ENCODE measurements around the gene CBFA2T2. TPM values are rescaled to one million over a fixed set of nuclear protein-coding genes. Genes with fewer than 3 reads are reported as not detected.
A peak's percentile ranks its signal among the peaks of the same experiment; 100 is the strongest.

Gene CBFA2T2
- total and polyA plus RNA-seq, 2 of the 4 experiments (the other 2 are of a cell fraction) = 3.8 to 6.2 TPM

DNA sequence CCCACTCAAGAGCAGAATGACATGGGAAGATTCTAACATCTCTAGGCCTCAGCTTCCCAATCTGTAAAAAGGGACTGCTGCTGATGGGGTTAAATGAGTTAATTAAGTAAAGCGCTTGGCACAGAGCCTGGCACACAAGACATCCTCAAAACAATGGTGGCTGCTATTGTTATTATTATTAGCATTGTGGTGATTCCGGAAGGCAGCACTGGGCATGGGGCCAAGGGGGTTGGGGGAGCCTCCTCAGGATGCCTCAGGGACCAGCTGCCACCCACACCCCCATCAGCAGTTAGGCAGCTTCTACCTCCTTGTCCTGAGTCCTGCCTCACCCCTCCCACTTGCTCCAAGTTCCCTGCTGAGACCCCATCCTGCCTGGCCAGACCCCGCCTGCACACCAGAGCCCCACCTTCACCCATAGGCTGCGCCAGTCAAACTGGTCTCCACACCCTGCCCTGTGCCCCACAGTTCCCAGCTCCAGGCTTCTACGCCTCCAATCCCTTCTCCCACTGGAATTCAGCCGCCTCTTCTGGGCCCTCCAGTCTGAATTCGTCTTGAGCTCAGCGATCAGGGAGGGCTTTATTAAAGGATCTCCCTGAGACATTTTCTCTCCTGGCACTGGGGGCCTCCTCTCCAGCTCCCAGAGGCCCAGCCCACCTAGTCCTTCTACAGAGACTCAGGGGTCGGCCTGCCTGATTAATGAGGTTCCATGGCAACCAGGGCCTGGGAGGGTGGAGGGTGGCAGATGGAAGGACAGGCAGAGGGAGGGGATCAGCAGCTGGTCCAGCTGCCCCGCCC, 194.8 kb downstream of the CBFA2T2 start:
- H4K5ac ChIP-seq (ENCODE audit: low read depth, low read length) = no peak overlapping the region
- H3K4me1 ChIP-seq (ENCODE audit: control insufficient read depth, insufficient read depth, low read length) = peaks cover 11% of the 10 kb centered on the region
- no peaks in the 10 kb centered on the region for H3K36me3 ChIP-seq (ENCODE audit: control insufficient read depth, insufficient read depth, low read length)
- 40% methylated on average over 3 of the region's 10 CpGs; no CpG with 5 or more reads in 1 of the 2 experiments for WGBS, 2 experiments (ENCODE audit: extremely low coverage in 2 of 2, insufficient read length in 1 of 2)
- H3K4me3 ChIP-seq (ENCODE audit: insufficient read depth, low read depth, low read length) = no peak overlapping the region
- peak overlapping the region; percentile 23; the same call in 1 of the 2 replicates for H3K4me2 ChIP-seq (ENCODE audit: low read depth, low read length)
- intact Hi-C loops (cut with micrococcal nuclease) (loop anchor here (1.0 kb wide), 1 partner anchor 36 kb away; the partner anchor contains the start of gene PXMP4), dilution Hi-C loops (cut with HindIII; ENCODE audit: low sequenced_read_pairs, unreplicated experiment) (no loop called here), in situ Hi-C loops (cut with MboI; ENCODE audit: low sequenced_read_pairs) (no loop called here)
- H2BK120ac ChIP-seq (ENCODE audit: low read depth, low read length) = no peak overlapping the region
- no peak overlapping the region for H4K91ac ChIP-seq (ENCODE audit: insufficient read depth, low read depth, low read length)
- H2AK9ac ChIP-seq (replicated peaks; ENCODE audit: low read depth, low read length, poor library complexity) = peak overlapping the region; percentile 31
- H2BK5ac ChIP-seq (ENCODE audit: low read depth, low read length, poor library complexity, severe bottlenecking) = no peak overlapping the region
- no peak overlapping the region for H3K56ac ChIP-seq (ENCODE audit: extremely low read depth, insufficient read depth, low read length)
- CTCF ChIA-PET = interaction anchor here (0.6 kb wide), 1 partner anchor 395 kb away, joined by 3 read pairs; no protein-coding TSS in a partner anchor
- H3K9me3 ChIP-seq (ENCODE audit: control insufficient read depth, insufficient read depth, low read length) = no peaks in the 10 kb centered on the region
- H2AK5ac ChIP-seq (ENCODE audit: low read depth, low read length) = no peak overlapping the region
- peak overlapping the region; percentile 88 for H2AFZ ChIP-seq (replicated peaks; ENCODE audit: low read length, poor library complexity)
- H3K9ac ChIP-seq (ENCODE audit: low read depth, low read length) = peak overlapping the region; percentile 81; the same call in 1 of the 2 replicates
- no peak overlapping the region for H3K23ac ChIP-seq (ENCODE audit: low read depth, low read length)
- peaks cover 24% of the 10 kb centered on the region for H4K20me1 ChIP-seq (ENCODE audit: insufficient read depth, low read length)
- H3K27me3 ChIP-seq (ENCODE audit: control insufficient read depth, insufficient read depth, low read length) = no peaks in the 10 kb centered on the region
- H3K14ac ChIP-seq (replicated peaks; ENCODE audit: low read depth, low read length) = no peak overlapping the region
- no peak for ATAC-seq (ENCODE audit: low read depth)
- no peak overlapping the region for H2BK15ac ChIP-seq (ENCODE audit: low read depth, low read length)
- H4K8ac ChIP-seq (ENCODE audit: low read depth in 2 of 2, low read length in 2 of 2) = peak overlapping the region in 1 of 2 experiments; percentile 27; a peak in 1 of 4 replicates
- no peak overlapping the region for H3K18ac ChIP-seq (ENCODE audit: low read depth, low read length)
- DNase-seq = no peak
- H3K27ac ChIP-seq (ENCODE audit: insufficient read depth, low read length) = no peak overlapping the region; the same call in 1 of the 2 replicates
- H3K9me1 ChIP-seq (ENCODE audit: insufficient read depth, low read length) = peaks cover 22% of the 10 kb centered on the region; the same call in 1 of the 2 replicates
- no TSS peak for BruUV-seq (replicated peaks)
- H2BK20ac ChIP-seq (ENCODE audit: low read depth, low read length) = no peak overlapping the region
- H3K4ac ChIP-seq (ENCODE audit: low read depth, low read length) = no peak overlapping the region; the same call in 1 of the 2 replicates
- POLR2A ChIA-PET (ENCODE audit: unreplicated experiment) = no interaction called here
- peaks cover 7 to 48% of the 10 kb centered on the region in 2 experiments; a peak in 2 of 4 replicates for H3K79me1 ChIP-seq (ENCODE audit: low read depth in 1 of 2, low read length in 2 of 2)
- TF ChIP-seq MAFK (IDR thresholded peaks at IDR 0.05; ENCODE audit: low read depth, low read length) (no peak), NFE2L2 (IDR thresholded peaks at IDR 0.05; ENCODE audit: low read depth, low read length) (no peak), CHD1 (IDR thresholded peaks at IDR 0.05; ENCODE audit: low read depth, low read length) (no peak)

Data from IMR-90 (cell line).